Mesendoderm (in vitro differentiated cells): ENCODE results near the gene RNASE9.
"Not testable (repeated sequence)": the region's sequence is repeated elsewhere in the genome, so short reads cannot be mapped to it uniquely, and the experiment has no call there.

Experiments
- DNase-seq: peaks from one replicate; pipeline ENCODE4 v3.0.0; 2013
- H2AK5ac ChIP-seq: 2 replicates; pipeline ENCODE4 v1.6.1; 2013; ENCODE audit warnings: low read length, inconsistent platforms
- H2BK120ac ChIP-seq: 2 replicates; pipeline ENCODE4 v1.6.1; 2013; ENCODE audit warnings: low read depth, mild to moderate bottlenecking, low read length, moderate library complexity, mixed read lengths
- H2BK15ac ChIP-seq: replicated peaks from 2 replicates; pipeline ENCODE4 v1.6.1; 2013; ENCODE audit warnings: low read depth, mild to moderate bottlenecking, moderate library complexity
- H2BK5ac ChIP-seq: 2 replicates; pipeline ENCODE4 v1.6.1; 2013; ENCODE audit warnings: low read length, inconsistent platforms
- H3K18ac ChIP-seq: 2 replicates; pipeline ENCODE4 v1.6.1; 2013; ENCODE audit warnings: mild to moderate bottlenecking, low read length, mixed read lengths
- H3K23ac ChIP-seq: one replicate; pipeline ENCODE4 v1.6.1; 2013; ENCODE audit warnings: low read length
- H3K27ac ChIP-seq: 2 replicates; pipeline ENCODE4 v1.5.1; 2013; ENCODE audit warnings: low read depth, mild to moderate bottlenecking, inconsistent platforms, low read length, moderate library complexity
- H3K27me3 ChIP-seq: 2 replicates; pipeline ENCODE4 v1.6.1; 2013; ENCODE audit warnings: low read length, control low read depth, mild to moderate bottlenecking, inconsistent platforms; ENCODE audit not compliant: insufficient read depth, poor library complexity
- H3K36me3 ChIP-seq: 2 replicates; pipeline ENCODE4 v1.6.1; 2013; ENCODE audit warnings: low read length, inconsistent platforms; ENCODE audit not compliant: control insufficient read depth, insufficient read depth
- H3K4ac ChIP-seq: one replicate; pipeline ENCODE4 v1.6.1; 2013; ENCODE audit warnings: low read depth, mild to moderate bottlenecking, low read length, moderate library complexity
- H3K4me1 ChIP-seq: 2 replicates; pipeline ENCODE4 v1.6.1; 2013; ENCODE audit warnings: low read depth, low read length, inconsistent platforms; ENCODE audit not compliant: control insufficient read depth
- H3K4me2 ChIP-seq: 2 replicates; pipeline ENCODE4 v1.6.1; 2013; ENCODE audit warnings: low read length
- H3K4me3 ChIP-seq: 2 replicates; pipeline ENCODE4 v1.5.1; 2013; ENCODE audit warnings: mild to moderate bottlenecking, low read length
- H3K56ac ChIP-seq: one replicate; pipeline ENCODE4 v1.6.1; 2013; ENCODE audit warnings: low read length
- H3K79me1 ChIP-seq: 2 replicates; pipeline ENCODE4 v1.6.1; 2013; ENCODE audit warnings: low read length, inconsistent platforms
- H3K79me2 ChIP-seq: 2 replicates; pipeline ENCODE4 v1.6.1; 2013; ENCODE audit warnings: mild to moderate bottlenecking, low read length; ENCODE audit not compliant: control insufficient read depth, insufficient read depth
- H3K9ac ChIP-seq: 2 replicates; pipeline ENCODE4 v1.6.1; 2013; ENCODE audit warnings: low read length, inconsistent platforms
- H4K5ac ChIP-seq: one replicate; pipeline ENCODE4 v1.6.1; 2013; ENCODE audit warnings: low read length
- H4K8ac ChIP-seq: one replicate; pipeline ENCODE4 v1.6.1; 2013; ENCODE audit warnings: low read depth, mild to moderate bottlenecking, control low read depth, low read length, moderate library complexity
- WGBS: extraction: QIAGEN DNeasy Blood & Tissue Kit; methylation state at CpG from one replicate; pipeline ENCODE4 v1.1.7; 2013; ENCODE audit warnings: low lambda C conversion rate, missing lambda C conversion rate; ENCODE audit not compliant: insufficient coverage; ENCODE audit errors: extremely low coverage; 5-methylcytosine and 5-hydroxymethylcytosine counted together

The RNASE9 gene

DNA sequence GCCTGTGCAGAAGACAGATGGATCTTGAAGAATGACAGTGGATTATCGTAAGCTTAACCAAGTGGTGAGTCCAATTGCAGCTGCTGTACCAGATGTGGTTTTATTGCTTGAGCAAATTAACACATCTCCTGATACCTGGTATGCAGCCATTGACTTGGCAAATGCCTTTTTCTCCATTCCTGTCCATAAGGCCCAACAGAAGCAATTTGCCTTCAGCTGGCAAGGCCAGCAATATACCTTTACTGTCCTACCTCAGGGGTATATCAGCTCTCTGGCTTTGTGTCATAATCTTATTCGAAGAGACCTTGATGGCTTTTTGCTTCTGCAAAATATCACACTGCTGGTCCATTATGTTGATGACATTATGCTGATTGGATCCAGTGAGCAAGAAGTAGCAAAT, 9.0 kb upstream of the RNASE9 start:
- H2AK5ac ChIP-seq, DNase-seq, H3K4ac ChIP-seq, H2BK5ac ChIP-seq, H3K4me3 ChIP-seq, H3K4me1 ChIP-seq, H3K23ac ChIP-seq, H3K4me2 ChIP-seq, H3K9ac ChIP-seq, H3K56ac ChIP-seq, H4K8ac ChIP-seq, H3K79me1 ChIP-seq, H3K27me3 ChIP-seq, H3K79me2 ChIP-seq, H3K36me3 ChIP-seq, H2BK15ac ChIP-seq, H2BK120ac ChIP-seq, H4K5ac ChIP-seq, H3K27ac ChIP-seq, H3K18ac ChIP-seq: not testable (repeated sequence)
- no CpG with 5 or more reads among the region's 2 CpGs for WGBS

DNA sequence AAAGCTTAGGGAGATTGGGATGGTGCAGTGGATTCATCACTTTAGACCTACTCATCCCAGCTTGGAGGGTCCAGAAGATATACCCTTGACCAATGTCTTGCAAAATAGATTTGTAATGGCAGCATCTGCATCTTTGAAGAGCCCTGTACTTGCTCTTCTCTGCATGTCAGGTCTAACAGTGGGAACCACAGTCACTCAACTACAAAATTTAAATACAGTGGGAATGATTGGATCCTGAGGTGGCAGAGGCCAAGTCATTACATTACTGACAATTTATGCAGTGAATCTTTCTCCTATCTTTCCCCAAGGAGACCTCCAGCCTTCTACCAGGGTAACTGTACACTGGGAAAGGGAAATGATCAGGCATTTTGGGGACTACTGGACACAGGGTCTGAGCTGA, 8.2 kb upstream of the RNASE9 start:
- Histone ChIP-seq H3K79me1 (no peaks in the 10 kb centered on the region), H3K4me2 (no peak overlapping the region), H3K18ac (peak overlapping the region; percentile 39), H3K56ac (no peak overlapping the region), H3K36me3 (no peaks in the 10 kb centered on the region), H2AK5ac (no peak overlapping the region), H3K27ac (no peak overlapping the region), H3K9ac (no peak overlapping the region), H2BK120ac (no peak overlapping the region), H2BK15ac (no peak overlapping the region), H3K4me1 (peaks cover 2% of the 10 kb centered on the region), H4K8ac (no peak overlapping the region), H3K27me3 (no peaks in the 10 kb centered on the region), H4K5ac (no peak overlapping the region), H2BK5ac (no peak overlapping the region), H3K23ac (no peak overlapping the region), H3K79me2 (no peaks in the 10 kb centered on the region), H3K4ac (no peak overlapping the region), H3K4me3 (no peak overlapping the region)
- DNase-seq, result no peak

DNA sequence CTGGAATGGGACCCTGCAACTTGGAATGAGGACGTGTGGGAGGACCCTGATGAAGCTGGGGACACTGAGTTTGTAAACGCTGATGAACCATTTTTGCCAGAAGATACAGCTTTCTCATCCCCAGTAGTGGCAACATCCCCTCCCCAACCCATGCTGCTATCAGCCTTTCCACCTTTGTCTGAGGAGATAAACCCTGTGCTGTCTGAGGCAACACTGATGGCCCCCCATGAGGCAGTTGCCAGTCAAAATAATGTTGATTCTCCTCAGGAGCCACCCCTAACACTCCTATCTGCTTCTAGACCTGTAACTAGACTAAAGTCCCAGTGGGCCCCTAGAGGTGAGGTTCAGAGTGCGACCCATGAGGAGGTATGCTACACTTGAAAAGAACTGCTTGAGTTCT, 7.5 kb upstream of the RNASE9 start:
- no peak overlapping the region for H4K8ac ChIP-seq
- H3K27me3 ChIP-seq, result no peaks in the 10 kb centered on the region
- no peaks in the 10 kb centered on the region for H3K36me3 ChIP-seq
- no peak overlapping the region for H3K9ac ChIP-seq
- no peak overlapping the region for H3K4me3 ChIP-seq
- H2BK15ac ChIP-seq, result no peak overlapping the region
- no peak overlapping the region for H2AK5ac ChIP-seq
- H4K5ac ChIP-seq, result no peak overlapping the region
- no peak overlapping the region for H3K4ac ChIP-seq
- no peak overlapping the region for H3K18ac ChIP-seq
- H3K23ac ChIP-seq, result no peak overlapping the region
- no peak overlapping the region for H3K4me2 ChIP-seq
- no peak overlapping the region for H2BK5ac ChIP-seq
- H3K4me1 ChIP-seq, result peaks cover 2% of the 10 kb centered on the region
- no CpG with 5 or more reads among the region's 3 CpGs for WGBS
- no peaks in the 10 kb centered on the region for H3K79me1 ChIP-seq
- peak overlapping the region; percentile 30 for H3K27ac ChIP-seq
- no peaks in the 10 kb centered on the region for H3K79me2 ChIP-seq
- peak; percentile 66 for DNase-seq
- no peak overlapping the region for H2BK120ac ChIP-seq
- no peak overlapping the region for H3K56ac ChIP-seq

DNA sequence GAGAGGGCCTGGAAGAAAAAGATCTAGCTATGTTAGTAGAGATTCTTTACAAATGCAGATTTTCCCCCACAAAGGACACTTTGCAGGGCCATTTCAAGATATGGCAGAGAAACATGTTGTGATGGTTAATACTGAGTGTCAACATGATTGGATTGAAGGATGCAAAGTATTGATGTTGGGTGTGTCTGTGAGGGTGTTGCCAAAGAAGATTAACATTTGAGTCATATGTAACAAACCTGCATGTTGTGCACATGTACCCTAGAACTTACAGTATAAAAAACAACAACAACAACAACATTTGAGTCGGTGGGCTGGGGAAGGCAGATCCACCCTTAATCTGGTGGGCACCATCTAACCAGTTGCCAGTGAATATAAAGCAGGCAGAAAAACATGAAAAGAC, 6.4 kb upstream of the RNASE9 start:
- not testable (repeated sequence) for H3K27me3 ChIP-seq, H2BK15ac ChIP-seq
- WGBS, result no CpG with 5 or more reads among the region's 1 CpG

DNA sequence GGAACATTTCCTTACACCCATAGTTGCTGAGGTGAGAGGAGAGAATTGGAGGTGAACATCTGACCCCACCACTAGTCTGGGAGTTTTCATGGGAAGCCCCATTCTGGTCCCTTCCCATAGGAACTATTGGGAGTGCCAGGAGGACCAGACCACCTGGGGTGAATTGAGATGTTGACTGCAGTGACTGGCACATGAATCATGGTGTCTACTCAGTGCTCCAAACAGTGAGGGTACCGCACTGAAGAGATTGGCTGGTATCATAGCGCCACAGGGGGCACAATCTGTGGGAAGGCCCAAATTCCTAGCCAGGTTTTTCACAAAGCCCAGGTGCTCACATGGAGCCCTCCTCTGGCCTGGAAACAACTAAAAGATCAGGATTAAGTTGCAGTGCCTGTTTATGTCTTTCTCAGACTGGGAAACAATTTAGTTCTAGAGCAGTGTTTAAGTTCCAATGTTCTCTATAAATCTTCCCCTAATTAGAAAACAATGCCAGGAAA, 3.7 kb upstream of the RNASE9 start:
- no CpG with 5 or more reads among the region's 2 CpGs for WGBS
- Histone ChIP-seq H3K4me3 (no peak overlapping the region), H3K27me3 (no peaks in the 10 kb centered on the region)

More for the DNA sequence above, 6.4 kb upstream of the RNASE9 start:
- DNase-seq, H3K18ac ChIP-seq, H3K23ac ChIP-seq, H3K79me2 ChIP-seq, H3K4ac ChIP-seq, H3K9ac ChIP-seq, H2BK120ac ChIP-seq, H2AK5ac ChIP-seq, H3K56ac ChIP-seq, H4K8ac ChIP-seq, H3K79me1 ChIP-seq, H2BK5ac ChIP-seq, H3K4me2 ChIP-seq, H4K5ac ChIP-seq, H3K4me1 ChIP-seq, H3K36me3 ChIP-seq, H3K4me3 ChIP-seq: not testable (repeated sequence)
- H3K27ac ChIP-seq, result peak overlapping the region; percentile 76

DNA sequence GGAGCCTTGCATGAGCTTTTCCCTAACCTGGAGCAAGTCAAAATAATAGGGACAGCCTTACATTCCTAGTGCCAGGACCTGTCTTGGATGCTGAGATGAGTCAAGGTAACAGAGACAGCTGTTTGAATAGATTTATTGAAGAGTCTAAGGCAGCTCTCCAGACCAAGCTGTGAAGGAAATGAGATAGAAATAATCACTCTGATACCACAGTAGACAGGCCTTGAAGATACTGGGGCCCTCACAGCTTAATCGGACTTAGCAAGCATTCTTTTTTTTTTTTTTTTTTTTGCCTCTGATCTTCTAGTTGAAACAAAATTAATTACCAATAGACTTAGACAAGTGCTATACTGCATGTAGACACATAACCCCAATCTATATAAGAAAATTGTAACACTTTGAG, 3.1 kb upstream of the RNASE9 start:
- DNase-seq, result no peak
- H3K79me2 ChIP-seq, result no peaks in the 10 kb centered on the region
- no peaks in the 10 kb centered on the region for H3K36me3 ChIP-seq
- H3K27me3 ChIP-seq, result no peaks in the 10 kb centered on the region
- no peak overlapping the region for H3K4me3 ChIP-seq
- no peak overlapping the region for H2BK5ac ChIP-seq
- H3K18ac ChIP-seq, result no peak overlapping the region
- no peak overlapping the region for H3K23ac ChIP-seq
- no peak overlapping the region for H3K9ac ChIP-seq
- H2BK15ac ChIP-seq, result no peak overlapping the region
- no peak overlapping the region for H3K4ac ChIP-seq
- no peak overlapping the region for H2AK5ac ChIP-seq
- H3K79me1 ChIP-seq, result no peaks in the 10 kb centered on the region
- H3K56ac ChIP-seq, result no peak overlapping the region
- no peak overlapping the region for H3K4me2 ChIP-seq
- no peak overlapping the region for H2BK120ac ChIP-seq
- H3K4me1 ChIP-seq, result peaks cover 3% of the 10 kb centered on the region
- H3K27ac ChIP-seq, result no peak overlapping the region
- no CpG with 5 or more reads among the region's 1 CpG for WGBS
- H4K8ac ChIP-seq, result no peak overlapping the region
- no peak overlapping the region for H4K5ac ChIP-seq

More for the DNA sequence above, 3.7 kb upstream of the RNASE9 start:
- Histone ChIP-seq H3K79me2 (no peaks in the 10 kb centered on the region), H2BK15ac (no peak overlapping the region), H3K56ac (no peak overlapping the region), H3K27ac (no peak overlapping the region), H3K4me1 (peaks cover 3% of the 10 kb centered on the region), H3K4me2 (no peak overlapping the region), H2BK5ac (no peak overlapping the region), H4K5ac (no peak overlapping the region), H4K8ac (no peak overlapping the region), H3K23ac (no peak overlapping the region), H3K79me1 (no peaks in the 10 kb centered on the region), H2BK120ac (no peak overlapping the region), H3K18ac (no peak overlapping the region), H3K4ac (no peak overlapping the region), H3K36me3 (no peaks in the 10 kb centered on the region), H3K9ac (no peak overlapping the region), H2AK5ac (no peak overlapping the region)
- DNase-seq, result no peak
